ENCODE measurements around the gene CDCP2. TPM values are rescaled to one million over a fixed set of nuclear protein-coding genes. Genes with fewer than 3 reads are reported as not detected.
"Not testable (repeated sequence)": the region's sequence is repeated elsewhere in the genome, so short reads cannot be mapped to it uniquely, and the experiment has no call there.

The CDCP2 gene
- total RNA-seq, 1 experiment from 2014 or later: not detected

- no peak for DNase-seq (ENCODE audit: low spot score)
Measured at GRCh38 chr1:54115520-54115919, 37.3 kb downstream of the CDCP2 start.

GRCh38 chr1:54114955-54115354 is 37.8 kb downstream of the CDCP2 start:
- no peak for DNase-seq (ENCODE audit: low spot score)

GRCh38 chr1:54114001-54114400 is 38.8 kb downstream of the CDCP2 start:
- DNase-seq (ENCODE audit: low spot score): no peak

- no peak for DNase-seq (ENCODE audit: low spot score)
Measured at GRCh38 chr1:54112705-54113368, 40.0 kb downstream of the CDCP2 start.

- no peak for DNase-seq (ENCODE audit: low spot score)
Measured at GRCh38 chr1:54112027-54112426, 40.8 kb downstream of the CDCP2 start.

- DNase-seq (ENCODE audit: low spot score): no peak
Measured at GRCh38 chr1:54111624-54112023, 41.2 kb downstream of the CDCP2 start.

- DNase-seq (ENCODE audit: low spot score): no peak
Measured at GRCh38 chr1:54110996-54111395, 41.8 kb downstream of the CDCP2 start.

- DNase-seq (ENCODE audit: low spot score): no peak
Measured at GRCh38 chr1:54109129-54110090, 43.4 kb downstream of the CDCP2 start.

GRCh38 chr1:54108156-54108555 is 44.6 kb downstream of the CDCP2 start:
- DNase-seq (ENCODE audit: low spot score): no peak

- no peak for DNase-seq (ENCODE audit: low spot score)
Measured at GRCh38 chr1:54107131-54107530, 45.7 kb downstream of the CDCP2 start.

GRCh38 chr1:54105736-54106269 is 47.0 kb downstream of the CDCP2 start:
- DNase-seq (ENCODE audit: low spot score): no peak

GRCh38 chr1:54105080-54105479 is 47.7 kb downstream of the CDCP2 start:
- DNase-seq (ENCODE audit: low spot score): no peak

- not testable (repeated sequence) for DNase-seq (ENCODE audit: low spot score)
Measured at GRCh38 chr1:54104613-54105012, 48.2 kb downstream of the CDCP2 start.

GRCh38 chr1:54103414-54103813 is 49.4 kb downstream of the CDCP2 start:
- no peak for DNase-seq (ENCODE audit: low spot score)

- DNase-seq (ENCODE audit: low spot score): no peak
Measured at GRCh38 chr1:54100500-54100899, 52.3 kb downstream of the CDCP2 start.

GRCh38 chr1:54099061-54099610 is 53.7 kb downstream of the CDCP2 start:
- DNase-seq (ENCODE audit: low spot score): no peak

GRCh38 chr1:54096877-54097240 is 55.9 kb downstream of the CDCP2 start:
- no peak for DNase-seq (ENCODE audit: low spot score)

GRCh38 chr1:54096227-54096876 is 56.4 kb downstream of the CDCP2 start:
- no peak for DNase-seq (ENCODE audit: low spot score)

- no peak for DNase-seq (ENCODE audit: low spot score)
Measured at GRCh38 chr1:54095546-54096226, 57.1 kb downstream of the CDCP2 start.

GRCh38 chr1:54094730-54095105 is 58.1 kb downstream of the CDCP2 start:
- DNase-seq (ENCODE audit: low spot score): not testable (repeated sequence)

GRCh38 chr1:54094001-54094729 is 58.6 kb downstream of the CDCP2 start:
- no peak for DNase-seq (ENCODE audit: low spot score)
